ENCODE data around the gene SMURF1. TPM values are rescaled to one million over a fixed set of nuclear protein-coding genes. Genes with fewer than 3 reads are reported as not detected.

SMURF1 gene
- total and polyA plus RNA-seq, 2 of the 4 experiments (the other 2 are of a cell fraction) = 13.4 to 20.3 TPM

DNA sequence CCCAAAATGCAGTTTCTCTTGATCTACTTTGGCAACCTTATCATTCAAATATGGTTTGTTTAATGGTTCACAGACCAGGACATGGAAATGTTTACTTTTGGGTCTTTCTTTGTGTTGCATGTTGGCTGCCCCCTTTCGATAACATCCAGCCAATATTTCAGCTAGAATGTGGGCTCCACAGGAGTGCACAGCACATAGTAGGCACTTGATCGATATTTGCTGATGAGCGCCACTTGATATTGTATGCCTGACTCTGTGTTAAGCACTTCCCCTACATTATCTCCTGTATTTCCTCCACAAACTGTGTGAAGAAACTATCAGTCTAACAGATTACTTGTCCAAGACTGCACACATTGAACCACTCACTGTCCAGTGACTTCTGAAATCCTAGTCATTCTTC is 60.2 kb downstream of the SMURF1 start:
- peaks cover 19% of the 10 kb centered on the region for H3K9me1 ChIP-seq (ENCODE audit: insufficient read depth, low read length)
- peak overlapping the region; percentile 63 for H2BK15ac ChIP-seq (ENCODE audit: low read depth, low read length)
- TF ChIP-seq, protein P1, sequence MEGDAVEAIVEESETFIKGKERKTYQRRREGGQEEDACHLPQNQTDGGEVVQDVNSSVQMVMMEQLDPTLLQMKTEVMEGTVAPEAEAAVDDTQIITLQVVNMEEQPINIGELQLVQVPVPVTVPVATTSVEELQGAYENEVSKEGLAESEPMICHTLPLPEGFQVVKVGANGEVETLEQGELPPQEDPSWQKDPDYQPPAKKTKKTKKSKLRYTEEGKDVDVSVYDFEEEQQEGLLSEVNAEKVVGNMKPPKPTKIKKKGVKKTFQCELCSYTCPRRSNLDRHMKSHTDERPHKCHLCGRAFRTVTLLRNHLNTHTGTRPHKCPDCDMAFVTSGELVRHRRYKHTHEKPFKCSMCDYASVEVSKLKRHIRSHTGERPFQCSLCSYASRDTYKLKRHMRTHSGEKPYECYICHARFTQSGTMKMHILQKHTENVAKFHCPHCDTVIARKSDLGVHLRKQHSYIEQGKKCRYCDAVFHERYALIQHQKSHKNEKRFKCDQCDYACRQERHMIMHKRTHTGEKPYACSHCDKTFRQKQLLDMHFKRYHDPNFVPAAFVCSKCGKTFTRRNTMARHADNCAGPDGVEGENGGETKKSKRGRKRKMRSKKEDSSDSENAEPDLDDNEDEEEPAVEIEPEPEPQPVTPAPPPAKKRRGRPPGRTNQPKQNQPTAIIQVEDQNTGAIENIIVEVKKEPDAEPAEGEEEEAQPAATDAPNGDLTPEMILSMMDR (conservative IDR thresholded peaks at IDR 0.05; ENCODE audit: low read depth, low read length) = no peak
- no peak for TF ChIP-seq RAD21 (IDR thresholded peaks at IDR 0.05; ENCODE audit: low read length)
- no peak for TF ChIP-seq USF2 (IDR thresholded peaks at IDR 0.05; ENCODE audit: low read depth, low read length)
- TF ChIP-seq, protein P2, sequence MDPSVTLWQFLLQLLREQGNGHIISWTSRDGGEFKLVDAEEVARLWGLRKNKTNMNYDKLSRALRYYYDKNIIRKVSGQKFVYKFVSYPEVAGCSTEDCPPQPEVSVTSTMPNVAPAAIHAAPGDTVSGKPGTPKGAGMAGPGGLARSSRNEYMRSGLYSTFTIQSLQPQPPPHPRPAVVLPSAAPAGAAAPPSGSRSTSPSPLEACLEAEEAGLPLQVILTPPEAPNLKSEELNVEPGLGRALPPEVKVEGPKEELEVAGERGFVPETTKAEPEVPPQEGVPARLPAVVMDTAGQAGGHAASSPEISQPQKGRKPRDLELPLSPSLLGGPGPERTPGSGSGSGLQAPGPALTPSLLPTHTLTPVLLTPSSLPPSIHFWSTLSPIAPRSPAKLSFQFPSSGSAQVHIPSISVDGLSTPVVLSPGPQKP (IDR thresholded peaks at IDR 0.05; ENCODE audit: borderline replicate concordance, low read depth, low read length) = no peak
- TF ChIP-seq FOS (IDR thresholded peaks at IDR 0.05; ENCODE audit: low read depth, low read length) = no peak
- TF ChIP-seq RFX5 (IDR thresholded peaks at IDR 0.05; ENCODE audit: low read depth, low read length) = no peak
- no peak for TF ChIP-seq POLR2A (IDR thresholded peaks at IDR 0.05; ENCODE audit: low read depth, low read length)
- TF ChIP-seq CEBPB (IDR thresholded peaks at IDR 0.05; ENCODE audit: low read depth, low read length) = no peak
- TF ChIP-seq MAFK (IDR thresholded peaks at IDR 0.05; ENCODE audit: low read depth, low read length) = no peak
- no peak for TF ChIP-seq MAZ (IDR thresholded peaks at IDR 0.05; ENCODE audit: borderline replicate concordance, low read depth, low read length)
- no peak for TF ChIP-seq RCOR1 (IDR thresholded peaks at IDR 0.05; ENCODE audit: insufficient replicate concordance, low read length)
- TF ChIP-seq NFE2L2 (IDR thresholded peaks at IDR 0.05; ENCODE audit: low read depth, low read length) = no peak
- ChIA-PET CTCF (no interaction called here), POLR2A (ENCODE audit: unreplicated experiment) (no interaction called here)
- no peak overlapping the region for H3K4me3 ChIP-seq (ENCODE audit: insufficient read depth, low read depth, low read length)
- intact Hi-C loops (cut with micrococcal nuclease) (no loop called here), in situ Hi-C loops (cut with MboI; ENCODE audit: low sequenced_read_pairs) (no loop called here), dilution Hi-C loops (cut with HindIII; ENCODE audit: low sequenced_read_pairs, unreplicated experiment) (no loop called here)
- no peaks in the 10 kb centered on the region for H3K27me3 ChIP-seq (ENCODE audit: control insufficient read depth, insufficient read depth, low read length)
- H2AFZ ChIP-seq (replicated peaks; ENCODE audit: low read length, poor library complexity) = no peak overlapping the region
- peaks cover 23 to 75% of the 10 kb centered on the region in 2 experiments for H3K79me1 ChIP-seq (ENCODE audit: low read depth in 1 of 2, low read length in 2 of 2)
- peak overlapping the region; percentile 76 for H2BK120ac ChIP-seq (ENCODE audit: low read depth, low read length)
- no peaks in the 10 kb centered on the region for H3K9me3 ChIP-seq (ENCODE audit: control insufficient read depth, insufficient read depth, low read length)
- peak overlapping the region; percentile 88; the same call in 1 of the 2 replicates for H3K23ac ChIP-seq (ENCODE audit: low read depth, low read length)
- peak overlapping the region; percentile 75; the same call in 1 of the 2 replicates for H3K14ac ChIP-seq (replicated peaks; ENCODE audit: low read depth, low read length)
- peak overlapping the region; percentile 77 for H3K4ac ChIP-seq (ENCODE audit: low read depth, low read length)
- DNase-seq = no peak
- H3K4me2 ChIP-seq (ENCODE audit: low read depth, low read length) = peak overlapping the region; percentile 57
- no peak overlapping the region for H2AK9ac ChIP-seq (replicated peaks; ENCODE audit: low read depth, low read length, poor library complexity)
- H3K9ac ChIP-seq (ENCODE audit: low read depth, low read length) = no peak overlapping the region
- BruUV-seq (replicated peaks) = no TSS peak
- H3K27ac ChIP-seq (ENCODE audit: insufficient read depth, low read length) = peak overlapping the region; percentile 99
- peak overlapping the region; percentile 70 for H2BK5ac ChIP-seq (ENCODE audit: low read depth, low read length, poor library complexity, severe bottlenecking)
- peaks cover 2% of the 10 kb centered on the region; the same call in 1 of the 2 replicates for H3K36me3 ChIP-seq (ENCODE audit: control insufficient read depth, insufficient read depth, low read length)
- peak overlapping the region; percentile 89 for H2BK20ac ChIP-seq (ENCODE audit: low read depth, low read length)
- 94% methylated on average over 2 of the region's 3 CpGs; no CpG with 5 or more reads in 1 of the 2 experiments for WGBS, 2 experiments (ENCODE audit: extremely low coverage in 2 of 2, insufficient read length in 1 of 2)
- peaks cover 48% of the 10 kb centered on the region for H4K20me1 ChIP-seq (ENCODE audit: insufficient read depth, low read length)
- H3K4me1 ChIP-seq (ENCODE audit: control insufficient read depth, insufficient read depth, low read length) = peaks cover 10% of the 10 kb centered on the region
- H4K91ac ChIP-seq (ENCODE audit: insufficient read depth, low read depth, low read length) = peak overlapping the region; percentile 67
- H4K5ac ChIP-seq (ENCODE audit: low read depth, low read length) = peak overlapping the region; percentile 87
- H3K18ac ChIP-seq (ENCODE audit: low read depth, low read length) = peak overlapping the region; percentile 95
- ATAC-seq (ENCODE audit: low read depth) = no peak
- H4K8ac ChIP-seq (ENCODE audit: low read depth in 2 of 2, low read length in 2 of 2) = peak overlapping the region; percentile 54 to 71; a peak in 3 of 4 replicates
- H2AK5ac ChIP-seq (ENCODE audit: low read depth, low read length) = peak overlapping the region; percentile 92
- H3K56ac ChIP-seq (ENCODE audit: extremely low read depth, insufficient read depth, low read length) = no peak overlapping the region
